Measurements from ENCODE around the gene COX4I2.
"Not testable (repeated sequence)": the region's sequence is repeated elsewhere in the genome, so short reads cannot be mapped to it uniquely, and the experiment has no call there.

Gene COX4I2

GRCh38 chr20:31667315-31668285 lies 29.9 kb downstream of the COX4I2 start:
- peak overlapping the region; percentile 47 for H3K27ac ChIP-seq (ENCODE audit: poor library complexity, severe bottlenecking)
- DNase-seq (ENCODE audit: low spot score), result peak; percentile 76
- H3K27me3 ChIP-seq (ENCODE audit: insufficient read depth, poor library complexity, severe bottlenecking), result no peaks in the 10 kb centered on the region
- peaks cover 1% of the 10 kb centered on the region for H3K4me1 ChIP-seq (ENCODE audit: insufficient read depth, poor library complexity, severe bottlenecking)
- no peak for TF ChIP-seq CTCF (IDR thresholded peaks at IDR 0.05; ENCODE audit: poor library complexity, severe bottlenecking)
- peaks cover 93% of the 10 kb centered on the region for H3K36me3 ChIP-seq (ENCODE audit: low read depth)
- no peak overlapping the region for H3K4me3 ChIP-seq (ENCODE audit: severe bottlenecking)
- ATAC-seq (ENCODE audit: low read depth), result no peak; the same call in 2 of the 3 replicates
- H3K9me3 ChIP-seq (ENCODE audit: severe bottlenecking), result no peaks in the 10 kb centered on the region

DNA sequence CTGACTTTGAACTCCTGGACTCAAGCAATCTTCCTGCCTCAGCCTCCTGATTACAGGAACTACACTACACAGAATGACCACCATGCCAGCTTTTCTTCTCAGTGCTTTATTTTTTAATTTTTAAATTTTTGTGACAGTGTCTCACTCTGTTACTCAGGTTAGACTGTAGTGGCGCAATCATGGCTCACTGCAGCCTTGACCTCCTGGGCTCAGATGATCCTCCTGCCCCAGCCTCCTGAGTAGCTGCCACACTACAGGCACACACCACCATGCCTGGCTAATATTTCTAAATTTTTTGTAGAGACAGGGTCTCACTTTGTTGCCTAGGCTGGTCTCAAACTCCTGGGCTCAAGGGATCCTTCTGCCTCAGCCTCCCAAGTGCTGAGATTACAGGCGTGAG lies 31.2 kb downstream of the COX4I2 start:
- not testable (repeated sequence) for ATAC-seq (ENCODE audit: low read depth); DNase-seq (ENCODE audit: low spot score); H3K4me1 ChIP-seq (ENCODE audit: insufficient read depth, poor library complexity, severe bottlenecking); H3K27me3 ChIP-seq (ENCODE audit: insufficient read depth, poor library complexity, severe bottlenecking); H3K9me3 ChIP-seq (ENCODE audit: severe bottlenecking); H3K4me3 ChIP-seq (ENCODE audit: severe bottlenecking)
- Histone ChIP-seq H3K36me3 (ENCODE audit: low read depth) (peaks cover 99% of the 10 kb centered on the region), H3K27ac (ENCODE audit: poor library complexity, severe bottlenecking) (peak overlapping the region; percentile 47)

DNA sequence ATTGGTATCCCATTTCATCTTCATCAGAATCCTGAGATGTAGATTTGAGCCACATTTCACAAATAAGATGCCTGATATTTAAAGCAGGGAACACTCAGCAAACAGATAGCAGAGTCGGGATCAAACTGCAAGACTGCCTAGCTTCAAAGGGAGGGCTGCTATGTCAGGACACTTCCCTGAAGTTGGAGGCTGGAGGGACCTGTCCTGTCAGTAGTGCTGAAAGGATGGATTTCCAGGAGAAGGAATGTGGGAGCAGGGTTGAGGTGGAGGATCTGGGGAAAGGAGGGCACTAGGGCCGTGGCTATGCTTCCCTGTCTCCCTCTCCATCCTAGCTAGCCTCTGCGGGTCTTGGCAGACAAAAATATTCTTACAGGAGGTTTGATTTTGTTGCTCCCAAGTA lies 32.2 kb downstream of the COX4I2 start:
- peak overlapping the region; percentile 47 for H3K27ac ChIP-seq (ENCODE audit: poor library complexity, severe bottlenecking)
- DNase-seq (ENCODE audit: low spot score), result no peak
- TF ChIP-seq CTCF (IDR thresholded peaks at IDR 0.05; ENCODE audit: poor library complexity, severe bottlenecking), result no peak
- H3K36me3 ChIP-seq (ENCODE audit: low read depth), result peaks cover 99% of the 10 kb centered on the region
- no peaks in the 10 kb centered on the region for H3K9me3 ChIP-seq (ENCODE audit: severe bottlenecking)
- H3K27me3 ChIP-seq (ENCODE audit: insufficient read depth, poor library complexity, severe bottlenecking), result no peaks in the 10 kb centered on the region
- H3K4me1 ChIP-seq (ENCODE audit: insufficient read depth, poor library complexity, severe bottlenecking), result peaks cover 2% of the 10 kb centered on the region
- ATAC-seq (ENCODE audit: low read depth), result no peak
- H3K4me3 ChIP-seq (ENCODE audit: severe bottlenecking), result no peak overlapping the region

DNA sequence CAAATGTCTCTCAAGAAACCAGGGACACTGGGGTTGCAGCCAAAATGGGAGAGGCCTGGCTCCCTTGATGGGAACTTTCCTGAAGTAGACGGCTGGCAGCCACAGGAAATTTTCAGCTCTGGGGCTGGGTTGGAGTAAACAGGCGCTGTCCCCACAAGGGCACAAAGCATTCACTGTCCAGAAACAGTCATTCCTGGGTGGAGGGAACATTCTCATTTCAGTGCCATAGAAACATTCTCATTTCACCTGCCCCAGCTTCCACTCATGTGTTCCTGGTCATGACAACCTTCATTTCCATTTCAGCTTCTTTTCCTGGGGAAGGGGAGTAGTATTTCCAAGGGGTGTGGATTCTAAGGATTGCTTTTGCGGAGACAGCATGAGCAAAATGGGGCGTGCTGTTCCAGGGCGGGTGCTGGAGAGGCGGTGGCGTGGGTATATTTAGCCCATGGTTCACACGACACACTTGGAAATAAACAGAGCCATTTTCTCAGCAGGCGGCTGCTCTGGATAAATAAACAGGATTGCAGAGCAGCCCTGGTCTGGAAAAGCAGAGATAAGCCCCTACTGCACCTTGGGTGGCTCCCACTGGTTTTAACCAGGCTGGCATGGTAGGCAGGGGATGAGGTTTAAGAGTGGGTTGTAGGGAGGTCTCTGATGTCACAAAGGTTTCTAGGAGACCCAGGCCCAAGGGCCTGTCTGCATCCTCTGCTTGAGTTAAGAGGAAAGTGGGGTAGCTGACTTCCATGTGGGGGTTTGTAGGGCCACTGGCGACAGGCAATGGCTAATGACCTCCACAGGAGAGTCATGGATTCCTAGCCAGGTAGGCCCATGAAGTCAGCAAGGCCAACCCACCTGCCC lies 32.9 kb downstream of the COX4I2 start:
- Histone ChIP-seq H3K27ac (ENCODE audit: poor library complexity, severe bottlenecking) (peak overlapping the region; percentile 47), H3K27me3 (ENCODE audit: insufficient read depth, poor library complexity, severe bottlenecking) (no peaks in the 10 kb centered on the region), H3K9me3 (ENCODE audit: severe bottlenecking) (no peaks in the 10 kb centered on the region), H3K4me3 (ENCODE audit: severe bottlenecking) (no peak overlapping the region), H3K4me1 (ENCODE audit: insufficient read depth, poor library complexity, severe bottlenecking) (peaks cover 9% of the 10 kb centered on the region), H3K36me3 (ENCODE audit: low read depth) (peaks cover 99% of the 10 kb centered on the region)
- DNase-seq (ENCODE audit: low spot score), result no peak
- no peak for ATAC-seq (ENCODE audit: low read depth)
- no peak for TF ChIP-seq CTCF (IDR thresholded peaks at IDR 0.05; ENCODE audit: poor library complexity, severe bottlenecking)

DNA sequence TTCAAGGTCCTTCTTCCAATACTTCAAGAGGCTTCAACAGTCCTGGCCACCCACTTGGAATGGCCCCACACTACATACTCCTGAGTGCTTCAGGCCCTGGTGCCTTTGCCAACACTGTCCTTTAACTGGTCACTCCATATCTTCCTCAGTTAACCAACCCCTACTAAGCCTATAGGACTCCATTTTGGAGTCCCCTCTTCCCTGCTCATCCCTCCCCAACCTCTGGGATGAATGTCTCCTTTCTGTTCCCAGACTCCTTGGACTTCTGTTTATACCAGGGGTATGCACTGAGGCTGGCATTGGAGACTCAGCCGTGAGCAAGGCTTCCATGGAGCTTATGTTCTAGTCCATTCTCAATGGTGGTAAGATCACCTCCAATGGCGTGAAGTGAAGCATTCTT lies 33.6 kb downstream of the COX4I2 start:
- Histone ChIP-seq H3K9me3 (ENCODE audit: severe bottlenecking) (no peaks in the 10 kb centered on the region), H3K36me3 (ENCODE audit: low read depth) (peaks cover 99% of the 10 kb centered on the region), H3K4me3 (ENCODE audit: severe bottlenecking) (no peak overlapping the region), H3K4me1 (ENCODE audit: insufficient read depth, poor library complexity, severe bottlenecking) (peaks cover 16% of the 10 kb centered on the region), H3K27ac (ENCODE audit: poor library complexity, severe bottlenecking) (peak overlapping the region; percentile 47), H3K27me3 (ENCODE audit: insufficient read depth, poor library complexity, severe bottlenecking) (no peaks in the 10 kb centered on the region)
- ATAC-seq (ENCODE audit: low read depth) (no peak), DNase-seq (ENCODE audit: low spot score) (no peak)
- no peak for TF ChIP-seq CTCF (IDR thresholded peaks at IDR 0.05; ENCODE audit: poor library complexity, severe bottlenecking)

All from RWPE2 (cell line).